Thoracic aorta endothelial cell (primary cell): ENCODE results near the gene FAM131C. TPM values are rescaled to one million over a fixed set of nuclear protein-coding genes. Genes with fewer than 3 reads are reported as not detected.

Source experiments
- total RNA-seq: library from RNA; depleted of rRNA; stranded (reverse); fragments of >200 nt; gene quantifications from 2 replicates; pipeline ENCODE4 v1.2.3, GENCODE V29; 2012

FAM131C gene, protein sequence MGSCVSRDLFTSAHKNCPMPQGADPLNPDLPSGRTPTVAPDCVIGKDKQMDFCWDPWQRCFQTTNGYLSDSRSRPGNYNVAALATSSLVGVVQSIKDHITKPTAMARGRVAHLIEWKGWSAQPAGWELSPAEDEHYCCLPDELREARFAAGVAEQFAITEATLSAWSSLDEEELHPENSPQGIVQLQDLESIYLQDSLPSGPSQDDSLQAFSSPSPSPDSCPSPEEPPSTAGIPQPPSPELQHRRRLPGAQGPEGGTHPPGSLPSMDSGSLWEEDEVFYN
- total RNA-seq: 0.13 and 0.22 TPM in 2 replicates

DNA sequence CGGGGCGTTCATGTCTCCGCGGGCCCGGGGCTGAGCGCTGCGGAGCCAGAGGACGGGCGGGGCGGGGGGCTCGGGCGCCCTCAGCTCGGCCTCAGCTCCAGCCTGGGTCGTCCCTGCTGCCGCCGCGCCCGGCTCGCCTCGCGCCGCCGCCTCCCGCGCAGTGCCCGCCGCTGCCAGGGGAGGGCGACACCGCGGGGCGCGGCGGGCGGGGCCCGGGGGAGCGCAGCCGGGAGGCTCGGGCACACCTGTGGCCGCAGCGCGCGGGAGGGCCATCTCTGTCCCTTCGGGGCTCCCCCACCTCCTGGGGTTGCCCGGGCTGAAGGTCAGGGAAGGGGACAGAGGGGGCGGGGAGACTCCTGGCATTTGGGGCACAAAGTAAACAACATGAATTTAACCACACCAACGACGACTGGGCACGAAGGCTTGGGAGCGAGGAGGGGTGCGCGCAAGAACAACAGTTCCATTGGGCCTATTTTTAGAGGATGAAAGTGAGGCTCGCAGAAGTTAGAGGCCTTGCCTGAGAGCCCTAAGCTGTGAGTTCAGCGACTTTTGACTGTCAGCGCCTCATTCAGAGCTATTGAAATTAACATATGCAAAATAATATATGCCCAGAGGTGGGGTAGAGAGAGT lies at the start of gene FAM131C:
FAM131C (minus strand) TSS at position 162 of the 630 bp plus-strand sequence. CDS start 209 bp downstream, outside the sequence.

DNA sequence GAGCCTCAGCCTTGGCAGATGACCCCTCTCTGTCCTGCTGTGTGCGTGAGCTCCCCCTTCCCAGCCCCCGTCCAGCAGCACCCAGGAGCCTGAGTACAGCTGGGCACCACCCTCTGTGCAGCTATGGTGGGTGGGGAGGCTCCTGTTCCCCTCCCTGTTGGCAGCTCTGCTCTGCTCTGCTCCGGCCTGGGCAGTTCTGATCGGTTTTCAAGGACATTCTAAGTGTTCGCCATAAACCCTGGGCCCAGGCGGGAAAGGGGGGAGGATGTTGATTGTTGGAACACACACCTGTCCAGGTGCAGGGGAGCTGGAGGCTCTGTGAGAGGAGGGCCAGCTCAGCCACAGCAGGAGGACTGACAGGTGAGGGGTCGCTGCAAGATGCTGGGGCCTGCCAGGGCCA lies 29.9 kb downstream of the FAM131C start, which contains the start of gene CLCNKB:
CLCNKB (plus strand) TSS at position 262 of the 400 bp plus-strand sequence. CDS start 711 bp downstream, outside the sequence.

DNA sequence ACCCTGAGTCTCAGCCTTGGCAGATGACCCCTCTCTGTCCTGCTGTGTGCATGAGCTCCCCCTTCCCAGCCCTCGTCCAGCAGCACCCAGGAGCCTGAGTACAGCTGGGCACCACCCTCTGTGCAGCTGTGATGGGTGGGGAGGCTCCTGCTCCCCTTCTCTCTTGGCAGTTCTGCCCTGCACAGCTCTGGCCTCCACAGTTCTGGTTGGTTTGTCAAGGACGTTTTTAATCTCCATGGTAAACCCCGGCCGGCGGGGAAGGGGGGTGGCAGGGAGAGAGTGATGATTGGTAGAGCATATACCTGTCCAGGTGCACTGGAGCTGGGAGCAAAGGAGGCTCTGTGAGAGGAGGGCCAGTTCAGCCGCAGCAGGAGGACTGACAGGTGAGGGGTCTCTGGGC lies 51.8 kb downstream of the FAM131C start, which contains the start of gene CLCNKA:
CLCNKA (plus strand) TSS at position 356 of the 400 bp plus-strand sequence. CDS start 584 bp downstream, outside the sequence.

DNA sequence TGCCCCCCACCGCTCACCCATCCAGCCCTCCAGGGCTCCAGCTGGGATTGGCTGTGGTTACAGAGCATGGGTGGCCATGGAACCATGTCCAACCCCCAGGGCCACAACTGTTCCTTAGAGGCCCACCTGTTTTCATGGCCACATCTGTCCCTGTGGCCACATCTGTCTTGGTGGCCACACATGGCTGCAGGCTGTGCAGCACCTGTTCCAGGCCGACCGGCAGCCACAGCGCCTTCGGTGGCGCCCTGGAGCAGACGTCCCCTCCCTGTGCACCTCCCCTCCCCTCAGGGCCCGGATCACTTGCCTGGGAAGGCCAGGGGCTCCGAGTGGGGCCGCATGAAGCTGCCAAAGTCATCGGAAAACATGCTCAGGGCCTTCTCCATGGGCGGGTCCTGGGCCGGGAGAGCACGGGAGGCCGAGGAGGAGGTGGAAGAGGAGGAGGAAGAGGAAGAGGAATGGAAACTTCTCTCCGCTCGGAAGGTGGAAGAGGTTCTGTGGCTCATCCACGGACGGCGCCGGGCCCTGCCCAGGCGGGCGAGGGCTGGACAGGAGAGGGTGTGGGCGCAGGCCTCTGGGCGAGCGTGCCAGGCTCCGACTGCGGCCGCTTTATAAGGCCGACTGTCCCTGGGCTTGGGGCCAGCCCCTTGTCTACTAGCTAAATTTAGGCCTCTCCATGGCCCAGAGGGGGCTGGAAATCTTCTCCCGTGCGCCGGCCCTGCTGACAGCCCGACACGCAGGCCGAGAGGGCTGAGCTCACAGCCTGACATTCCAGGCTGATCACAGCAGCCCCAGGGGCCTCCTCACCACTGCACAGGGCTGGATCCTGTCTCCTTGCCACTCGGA lies 55.8 kb downstream of the FAM131C start, which contains the start of gene HSPB7:
HSPB7 (minus strand) TSS at position 583 of the 843 bp plus-strand sequence; CDS start at position 503, 80 bp downstream.

Other genes with a start within 250 kb of the FAM131C start
- 51.5 and 54.0 TPM in 2 replicates for gene SPEN, start 225.9 kb downstream of the FAM131C start, total RNA-seq
- gene ZBTB17, start 97.5 kb downstream of the FAM131C start, total RNA-seq: 26.7 and 30.3 TPM in 2 replicates
- not detected in 2 replicates for gene SRARP, start 69.4 kb downstream of the FAM131C start, total RNA-seq
- gene HSPB7, start 55.6 kb downstream of the FAM131C start, total RNA-seq: not detected in 2 replicates
- gene CLCNKA, start 51.6 kb downstream of the FAM131C start, total RNA-seq: not detected in 2 replicates
- not detected in 2 replicates for gene CLCNKB, start 29.9 kb downstream of the FAM131C start, total RNA-seq
- 111 and 117 TPM in 2 replicates for gene EPHA2, start 82.4 kb upstream of the FAM131C start, total RNA-seq
- gene ARHGEF19, start 139.0 kb upstream of the FAM131C start, total RNA-seq: 4.7 and 7.6 TPM in 2 replicates
- 5.9 and 8.1 TPM in 2 replicates for gene CPLANE2, start 163.5 kb upstream of the FAM131C start, total RNA-seq